MM.1S (cell line): ENCODE data around the gene PRRG1.

Source experiments
- CTCF ChIP-seq: fragments of 300-600 bp; sonication (generic); IDR thresholded peaks from 2 replicates; pipeline ENCODE4 v1.5.1; 2016; ENCODE audit warnings: antibody characterized with exemption, low read length, mixed read lengths
- EZH2 ChIP-seq: fragments of 300-600 bp; sonication (generic); optimal IDR thresholded peaks from 2 replicates; pipeline ENCODE3; 2017; ENCODE audit warnings: low read depth, mild to moderate bottlenecking, antibody characterized with exemption, low read length, mixed read lengths
- EZH2phosphoT487 ChIP-seq: fragments of 300-600 bp; sonication (generic); IDR thresholded peaks from 2 replicates; pipeline ENCODE4 v1.6.1; 2018; ENCODE audit warnings: antibody characterized with exemption, low read length

GRCh38 chrX:37504991-37505390 is 155.8 kb downstream of the PRRG1 start:
- TF ChIP-seq CTCF (no peak), EZH2 (no peak), EZH2phosphoT487 (no peak)
